ENCODE measurements around the gene CNNM2.

CNNM2 gene

DNA sequence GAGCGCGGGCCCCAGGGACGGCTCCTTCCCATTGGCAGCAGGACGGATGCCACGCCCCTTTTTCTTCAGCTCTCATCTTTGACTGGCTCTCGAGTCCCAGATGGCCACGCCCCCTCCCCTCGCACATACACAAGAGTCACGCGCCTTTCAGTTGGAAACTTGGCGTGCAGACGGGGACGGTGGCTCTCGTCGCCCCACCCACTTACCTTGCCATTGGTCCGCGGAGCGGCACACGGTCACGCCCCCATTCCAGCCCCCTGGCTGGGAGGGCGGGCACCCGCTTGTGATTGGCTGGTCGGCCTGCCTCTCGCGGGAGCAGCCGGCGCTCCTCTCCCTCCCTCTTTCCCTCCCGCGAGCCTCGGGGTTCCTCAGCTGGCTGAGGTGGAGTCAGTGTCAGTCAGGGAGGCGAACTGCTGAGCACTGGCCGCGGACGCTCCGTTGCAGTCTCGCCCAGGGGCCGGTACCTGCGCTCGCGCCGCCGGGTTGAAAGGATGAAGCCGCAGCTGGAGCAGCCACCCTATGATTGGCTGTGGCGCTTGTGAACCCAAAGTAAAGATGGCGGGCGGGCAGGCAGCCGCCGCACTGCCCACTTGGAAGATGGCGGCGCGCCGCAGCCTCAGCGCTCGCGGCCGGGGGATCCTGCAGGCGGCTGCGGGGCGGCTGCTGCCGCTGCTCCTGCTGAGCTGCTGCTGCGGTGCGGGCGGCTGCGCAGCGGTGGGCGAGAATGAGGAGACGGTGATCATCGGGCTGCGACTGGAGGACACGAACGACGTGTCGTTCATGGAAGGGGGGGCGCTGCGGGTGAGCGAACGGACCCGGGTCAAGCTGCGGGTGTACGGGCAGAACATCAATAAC, at the start of gene CNNM2:
Gene CNNM2, plus strand, starts transcription at position 333 of the 855 bp plus-strand sequence. Its CDS starts 187 bp downstream, at position 520.
- DNase-seq, result peak; percentile 100

DNA sequence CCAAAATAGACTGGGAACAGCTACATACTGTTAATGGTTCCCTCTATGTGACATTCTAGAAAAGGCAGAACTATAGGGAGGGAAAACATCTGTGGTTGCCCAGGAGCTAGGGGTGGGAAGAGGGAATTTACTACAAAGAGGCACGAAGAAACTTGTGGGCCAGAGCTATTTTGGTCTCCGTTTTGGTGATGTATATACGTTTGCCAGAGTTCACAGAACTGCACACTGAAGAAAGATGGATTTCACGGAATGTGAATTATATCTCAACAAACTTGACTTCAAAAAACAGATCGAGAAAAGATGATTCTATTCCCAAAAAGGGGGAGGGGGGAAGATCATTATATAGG, 49.2 kb upstream of the CNNM2 start:
- DNase-seq, result no peak

DNA sequence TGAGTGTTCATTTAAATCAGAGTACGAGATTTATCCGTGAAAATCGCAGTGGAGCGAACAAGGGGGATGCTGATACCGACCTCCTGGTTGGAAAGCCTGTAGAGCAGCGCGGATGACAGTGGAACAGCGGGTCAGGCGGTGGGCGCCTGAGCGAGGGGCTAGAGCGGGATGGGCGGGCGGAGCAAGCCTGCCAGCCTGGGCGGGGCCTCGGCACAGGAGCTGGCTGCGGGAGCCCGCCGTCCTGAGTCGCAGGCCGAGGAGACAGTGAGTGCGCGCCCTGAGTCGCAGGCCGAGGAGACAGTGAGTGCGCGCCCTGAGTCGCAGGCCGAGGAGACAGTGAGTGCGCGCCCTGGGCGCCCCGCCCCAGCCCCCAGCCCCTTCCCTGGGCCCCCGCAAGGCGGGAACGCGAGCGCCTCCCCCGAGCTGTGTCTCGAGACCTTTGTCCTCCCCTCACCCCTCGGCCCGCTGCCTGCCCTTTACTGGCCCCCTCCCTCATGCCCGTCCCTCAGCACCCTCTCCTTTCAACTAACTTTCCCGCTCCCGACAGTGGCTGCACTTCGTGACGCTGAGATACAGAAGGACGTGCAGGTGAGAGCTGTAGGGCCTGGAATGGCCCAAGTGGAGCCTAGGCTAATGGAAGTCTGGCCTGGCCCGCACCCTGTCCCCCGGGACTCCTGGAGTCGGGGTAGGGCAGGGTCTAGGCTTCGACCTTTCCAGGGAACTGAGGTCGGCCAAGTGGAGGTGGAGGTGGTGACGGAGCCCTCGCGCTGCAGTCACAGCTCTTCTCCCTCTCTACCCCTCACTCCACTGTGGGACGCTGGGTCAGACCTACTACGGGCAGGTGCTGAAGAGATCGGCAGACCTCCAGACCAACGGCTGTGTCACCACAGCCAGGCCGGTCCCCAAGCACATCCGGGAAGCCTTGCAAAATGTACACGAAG, 48.6 kb upstream of the CNNM2 start, which contains the start of gene AS3MT:
Gene AS3MT, plus strand, starts transcription at position 213 of the 941 bp plus-strand sequence. Its CDS starts 123 bp downstream, at position 336.
- no peak for DNase-seq

DNA sequence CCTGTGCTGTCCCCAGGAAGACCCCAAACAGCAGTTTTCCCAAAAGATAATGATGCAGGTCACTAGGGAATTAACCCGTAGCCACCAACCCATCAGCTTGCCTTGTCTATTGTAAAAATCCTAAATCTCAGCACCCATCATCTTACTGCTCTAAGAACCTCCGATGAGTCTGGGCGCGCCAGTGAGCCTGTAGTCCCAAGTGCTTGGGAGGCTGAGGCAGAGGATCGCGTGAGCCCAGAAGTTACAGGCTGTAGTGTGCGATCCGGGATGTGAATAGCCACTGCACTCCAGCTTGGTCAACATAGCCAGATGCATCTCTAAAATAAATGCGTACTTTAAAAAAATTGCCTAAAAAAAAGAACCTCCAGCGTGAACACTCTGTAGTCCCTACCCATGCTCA, 47.9 kb upstream of the CNNM2 start:
- no peak for DNase-seq

DNA sequence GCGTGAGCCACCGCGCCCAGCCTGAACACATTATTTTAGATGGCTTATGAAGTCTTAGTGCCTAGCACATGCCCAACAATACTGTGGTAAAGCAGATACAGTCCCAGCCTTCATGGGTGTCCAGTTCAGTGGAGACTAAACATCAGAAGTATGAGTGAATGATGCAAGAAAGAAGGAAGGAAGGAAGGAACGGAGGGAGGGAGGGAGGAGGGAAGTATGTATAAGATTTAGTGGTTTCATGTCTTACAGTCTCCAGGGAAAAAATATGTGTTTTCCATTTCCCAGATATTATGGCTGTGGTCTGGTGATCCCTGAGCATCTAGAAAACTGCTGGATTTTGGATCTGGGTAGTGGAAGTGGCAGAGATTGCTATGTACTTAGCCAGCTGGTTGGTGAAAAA, 45.9 kb upstream of the CNNM2 start:
- no peak for DNase-seq

DNA sequence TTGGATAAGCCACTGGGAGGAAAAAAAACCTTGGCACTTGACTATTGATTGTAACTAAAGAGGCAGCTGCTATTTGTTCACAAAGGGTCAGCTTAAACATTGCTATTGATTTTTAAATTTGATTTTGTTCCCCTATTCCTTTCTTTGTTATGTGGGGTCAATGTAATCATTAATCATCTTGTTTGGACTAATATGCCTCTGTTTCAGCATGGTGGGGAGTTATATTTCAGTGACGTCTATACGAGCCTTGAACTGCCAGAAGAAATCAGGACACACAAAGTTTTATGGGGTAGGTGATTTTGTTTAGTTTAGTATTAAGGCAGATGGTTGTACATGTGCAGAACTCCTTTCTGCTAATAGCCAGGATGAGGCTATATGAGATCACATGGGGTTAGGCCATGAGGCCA, 41.3 kb upstream of the CNNM2 start:
- no peak for DNase-seq

DNA sequence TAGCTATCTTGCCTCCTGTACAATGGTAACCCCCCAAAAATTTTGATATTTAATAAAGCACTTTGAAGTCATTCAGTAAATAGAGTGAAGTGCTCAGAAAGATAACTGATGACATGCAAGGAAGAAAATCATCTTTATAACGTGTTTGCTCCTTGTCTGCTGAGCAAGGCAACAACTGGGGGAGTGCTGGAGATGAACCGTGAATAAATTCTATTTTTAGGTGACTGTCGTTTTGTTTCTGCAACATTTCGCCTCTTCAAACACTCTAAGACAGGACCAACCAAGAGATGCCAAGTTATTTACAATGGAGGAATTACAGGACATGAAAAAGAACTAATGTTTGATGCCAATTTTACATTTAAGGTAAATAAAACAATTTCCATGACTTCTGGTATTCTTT, 39.5 kb upstream of the CNNM2 start:
- no peak for DNase-seq

DNA sequence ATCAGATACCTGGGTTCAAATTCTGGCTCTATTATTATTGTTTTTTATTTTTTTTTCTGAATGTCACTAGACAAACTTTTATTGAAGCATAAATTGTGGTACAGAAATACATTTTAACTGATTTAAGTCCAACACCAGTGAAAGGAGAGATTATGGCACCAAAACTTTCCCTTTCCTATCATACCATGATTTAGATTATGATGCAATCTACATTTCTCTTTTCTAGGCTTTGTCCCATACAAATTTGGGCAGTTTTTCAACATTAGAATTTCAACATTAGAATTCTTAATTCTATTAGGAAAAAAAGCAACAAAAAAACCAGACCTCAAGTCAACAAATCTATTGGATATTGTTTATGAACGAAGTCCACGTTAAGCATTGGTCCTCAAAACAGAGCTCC, 37.8 kb upstream of the CNNM2 start:
- no peak for DNase-seq

DNA sequence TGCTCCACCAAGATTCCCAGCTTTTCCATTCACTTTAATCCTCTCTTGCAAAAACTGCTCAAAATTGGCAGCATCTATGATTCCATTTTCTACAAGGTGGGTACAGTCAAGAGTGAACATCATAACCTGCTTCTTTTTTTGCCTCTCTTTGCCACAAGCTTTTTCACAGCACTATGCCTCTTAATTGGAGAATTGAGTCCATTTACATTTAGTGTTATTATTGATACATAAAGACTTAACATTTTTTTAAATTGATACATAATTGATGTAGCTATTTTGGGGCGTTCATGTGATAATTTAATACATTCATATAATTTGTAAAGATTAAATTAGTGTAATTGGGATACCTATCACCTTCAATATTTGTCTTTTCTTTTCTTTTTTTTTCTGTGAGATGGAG, 30.0 kb upstream of the CNNM2 start:
- DNase-seq, result no peak

DNA sequence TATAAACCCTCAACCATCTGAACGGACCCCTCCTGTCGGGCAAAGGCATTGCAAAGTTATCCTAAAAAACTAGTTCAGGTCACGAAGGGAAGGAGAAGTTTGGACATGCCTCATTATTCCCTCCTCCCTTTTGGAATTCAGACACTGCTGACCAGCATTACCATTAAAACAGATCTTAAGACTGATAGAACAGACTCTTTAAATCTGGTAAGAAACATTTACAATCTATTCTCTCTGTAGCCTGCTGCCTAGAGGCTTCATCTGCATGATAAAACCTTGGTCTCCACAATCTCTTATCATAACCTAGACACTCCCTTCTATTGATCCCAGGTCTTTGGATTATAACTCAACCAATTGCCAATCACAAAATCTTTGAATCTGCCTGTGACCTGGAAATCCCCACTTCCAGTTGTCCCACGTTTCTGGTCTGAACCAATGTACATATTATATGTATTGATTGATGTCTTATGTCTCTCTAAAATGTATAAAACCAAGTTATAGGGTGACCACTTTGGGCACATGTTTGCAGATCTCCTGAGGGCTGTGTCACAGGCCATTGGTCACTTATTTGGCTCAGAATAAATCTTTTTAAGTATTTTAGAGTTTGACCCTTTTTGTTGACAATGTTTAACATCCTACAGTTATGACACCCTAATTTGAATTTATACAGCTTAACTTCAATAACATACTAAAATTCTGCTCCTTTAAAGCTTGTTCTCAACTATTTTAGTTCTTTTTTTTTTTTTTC, 23.5 kb upstream of the CNNM2 start:
- DNase-seq, result no peak

DNA sequence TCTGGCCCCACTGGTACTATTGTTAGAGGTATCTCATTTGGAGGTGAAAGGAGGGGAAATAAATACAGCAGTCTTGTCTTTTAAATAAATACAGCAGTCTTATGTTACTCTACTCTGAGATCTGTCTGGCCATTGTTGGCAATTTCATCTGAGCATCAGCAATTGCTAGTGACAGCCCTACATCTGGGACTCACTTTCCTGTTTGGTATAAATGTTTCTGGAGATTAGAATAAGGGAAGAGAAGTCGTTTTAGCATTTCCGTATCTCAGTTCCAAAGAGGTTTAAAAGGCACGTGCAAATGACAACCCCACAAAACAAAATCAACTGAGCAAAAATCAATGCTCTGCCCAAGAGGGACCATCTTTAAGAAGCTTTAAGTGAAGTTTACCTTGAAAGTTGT, 18.1 kb upstream of the CNNM2 start:
- no peak for DNase-seq

DNA sequence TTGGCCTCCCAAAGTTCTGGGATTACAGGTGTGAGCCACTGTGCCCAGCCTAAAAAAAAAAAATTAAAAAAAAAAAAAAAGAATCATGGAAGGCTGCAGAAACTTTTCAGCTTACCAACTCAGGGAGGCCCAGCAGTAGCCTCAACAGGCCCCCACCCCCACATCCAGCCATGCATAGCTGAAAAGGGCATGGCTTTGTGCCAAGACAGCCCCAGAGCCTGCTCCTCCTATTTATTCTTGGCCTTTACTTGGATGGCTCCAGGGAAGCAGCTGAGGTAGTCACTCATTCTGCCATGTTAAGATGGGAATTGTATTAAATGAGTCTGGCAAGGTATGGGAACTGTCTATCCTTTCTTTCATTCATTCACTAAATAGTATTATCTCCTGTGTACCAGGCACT, 13.7 kb upstream of the CNNM2 start:
- no peak for DNase-seq

DNA sequence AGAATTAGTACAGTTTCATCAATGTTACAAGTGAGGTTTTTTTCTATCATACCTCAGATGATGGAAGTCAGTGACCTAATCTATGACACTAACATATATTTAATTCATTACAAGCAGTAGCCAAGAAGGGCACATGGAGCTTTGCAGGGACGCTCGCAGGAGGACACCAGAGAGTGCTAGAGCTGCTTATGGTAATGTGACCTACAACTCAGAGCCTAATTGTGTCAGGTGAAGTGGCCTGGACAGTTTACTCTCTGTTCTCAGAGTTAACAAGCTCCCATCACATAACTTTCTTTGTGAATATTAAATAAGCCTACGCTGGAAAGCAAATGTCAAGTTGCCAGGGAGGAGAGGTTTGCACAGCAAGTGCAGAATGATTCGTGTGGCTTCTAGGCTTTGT, 11.6 kb upstream of the CNNM2 start:
- no peak for DNase-seq

DNA sequence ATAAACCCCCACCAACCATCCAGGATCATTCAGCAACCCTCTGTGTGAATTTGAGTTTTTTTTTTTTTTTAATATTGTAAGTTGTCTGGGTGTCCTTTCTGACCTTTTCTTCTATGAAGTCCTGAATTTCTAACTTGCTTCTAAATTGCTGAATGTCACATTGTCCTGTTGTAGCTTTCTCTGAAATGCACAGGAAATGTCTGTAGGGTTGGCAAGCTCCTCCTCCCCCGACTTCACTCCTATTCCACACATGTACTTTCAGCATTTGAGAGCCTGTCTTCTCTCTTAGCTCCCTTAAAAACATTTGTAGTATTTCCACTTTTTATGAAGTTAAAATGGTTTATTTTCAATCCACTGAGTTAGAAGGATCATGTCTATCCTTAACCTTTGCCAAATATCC, 3.3 kb upstream of the CNNM2 start:
- no peak for DNase-seq

DNA sequence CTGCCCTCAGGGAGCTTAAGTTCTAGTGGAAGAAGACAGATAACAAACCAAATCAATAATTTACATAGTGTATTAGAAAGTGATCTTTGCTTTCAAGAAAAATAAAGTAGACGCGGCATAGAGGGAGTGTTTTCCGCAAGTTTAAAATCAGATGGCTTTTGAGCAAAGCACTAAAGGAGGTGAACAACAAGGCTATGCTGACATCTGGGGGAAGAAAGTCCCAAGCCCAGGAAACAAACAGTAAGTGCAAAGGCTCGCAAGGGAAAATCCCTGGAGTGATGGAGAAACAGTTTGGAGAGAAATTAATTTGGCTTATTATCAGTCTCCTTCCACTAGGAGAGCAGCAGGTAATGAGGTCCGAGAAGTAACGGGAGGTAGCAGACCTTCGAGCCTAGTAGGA, 1.9 kb upstream of the CNNM2 start:
- no peak for DNase-seq

DNA sequence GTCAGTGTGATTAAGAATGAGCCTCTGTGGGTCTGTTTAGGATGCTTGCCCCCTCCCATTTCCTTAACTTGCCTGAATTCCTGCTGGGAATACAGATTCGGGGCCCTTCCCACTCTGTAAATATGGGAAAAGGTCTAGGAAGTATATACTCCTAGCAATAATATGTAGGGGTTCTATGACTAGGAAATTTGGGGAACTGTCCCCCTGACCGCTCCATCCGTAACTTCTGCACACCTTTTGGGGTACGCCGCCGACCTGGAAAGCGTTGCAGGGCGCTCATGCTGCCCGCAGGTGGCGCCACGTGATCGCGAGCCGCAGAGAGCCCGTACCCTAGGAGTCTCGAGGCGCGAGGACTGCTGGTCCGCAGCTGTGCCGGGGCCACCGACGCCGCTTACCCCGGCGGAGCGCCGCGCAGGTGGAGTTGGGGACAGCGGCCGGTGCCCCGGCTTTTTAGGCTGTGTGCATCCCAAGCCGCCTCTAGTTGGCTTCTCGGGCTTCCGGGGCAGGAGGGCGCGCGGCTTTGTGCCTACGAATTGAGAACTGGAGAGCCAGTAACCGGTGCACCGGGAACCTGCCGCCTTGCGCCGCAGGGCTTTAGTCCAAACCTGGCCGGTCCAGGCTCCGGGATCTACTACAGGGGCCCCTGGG, 656 bp upstream of the CNNM2 start:
- DNase-seq, result peak; percentile 84

DNA sequence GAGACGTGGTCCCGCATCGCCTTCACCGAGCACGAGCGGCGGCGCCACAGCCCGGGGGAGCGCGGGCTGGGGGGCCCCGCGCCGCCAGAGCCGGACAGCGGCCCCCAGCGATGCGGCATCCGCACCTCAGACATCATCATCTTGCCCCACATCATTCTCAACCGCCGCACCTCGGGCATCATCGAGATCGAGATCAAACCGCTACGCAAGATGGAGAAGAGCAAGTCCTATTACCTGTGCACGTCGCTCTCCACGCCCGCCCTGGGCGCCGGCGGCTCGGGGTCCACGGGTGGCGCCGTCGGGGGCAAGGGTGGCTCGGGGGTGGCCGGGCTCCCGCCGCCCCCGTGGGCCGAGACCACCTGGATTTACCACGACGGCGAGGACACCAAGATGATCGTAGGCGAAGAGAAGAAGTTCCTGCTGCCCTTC, 737 bp downstream of the CNNM2 start:
- DNase-seq, result peak; percentile 42

DNA sequence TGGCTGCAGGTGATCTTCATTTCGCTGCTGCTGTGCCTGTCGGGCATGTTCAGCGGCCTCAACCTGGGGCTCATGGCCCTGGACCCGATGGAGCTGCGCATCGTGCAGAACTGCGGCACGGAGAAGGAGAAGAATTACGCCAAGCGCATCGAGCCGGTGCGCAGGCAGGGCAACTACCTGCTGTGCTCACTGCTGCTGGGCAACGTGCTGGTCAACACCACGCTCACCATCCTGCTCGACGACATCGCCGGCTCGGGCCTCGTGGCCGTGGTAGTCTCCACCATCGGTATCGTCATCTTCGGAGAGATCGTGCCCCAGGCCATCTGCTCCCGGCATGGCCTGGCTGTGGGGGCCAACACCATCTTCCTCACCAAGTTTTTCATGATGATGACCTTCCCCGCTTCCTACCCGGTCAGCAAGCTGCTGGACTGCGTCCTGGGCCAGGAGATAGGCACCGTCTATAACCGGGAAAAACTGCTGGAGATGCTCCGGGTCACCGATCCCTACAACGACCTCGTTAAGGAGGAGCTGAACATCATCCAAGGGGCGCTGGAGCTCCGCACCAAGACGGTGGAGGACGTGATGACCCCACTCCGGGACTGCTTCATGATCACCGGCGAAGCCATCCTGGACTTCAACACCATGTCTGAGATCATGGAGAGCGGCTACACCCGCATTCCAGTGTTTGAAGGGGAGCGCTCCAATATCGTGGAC, 1.3 kb downstream of the CNNM2 start:
- peak; percentile 10 for DNase-seq

DNA sequence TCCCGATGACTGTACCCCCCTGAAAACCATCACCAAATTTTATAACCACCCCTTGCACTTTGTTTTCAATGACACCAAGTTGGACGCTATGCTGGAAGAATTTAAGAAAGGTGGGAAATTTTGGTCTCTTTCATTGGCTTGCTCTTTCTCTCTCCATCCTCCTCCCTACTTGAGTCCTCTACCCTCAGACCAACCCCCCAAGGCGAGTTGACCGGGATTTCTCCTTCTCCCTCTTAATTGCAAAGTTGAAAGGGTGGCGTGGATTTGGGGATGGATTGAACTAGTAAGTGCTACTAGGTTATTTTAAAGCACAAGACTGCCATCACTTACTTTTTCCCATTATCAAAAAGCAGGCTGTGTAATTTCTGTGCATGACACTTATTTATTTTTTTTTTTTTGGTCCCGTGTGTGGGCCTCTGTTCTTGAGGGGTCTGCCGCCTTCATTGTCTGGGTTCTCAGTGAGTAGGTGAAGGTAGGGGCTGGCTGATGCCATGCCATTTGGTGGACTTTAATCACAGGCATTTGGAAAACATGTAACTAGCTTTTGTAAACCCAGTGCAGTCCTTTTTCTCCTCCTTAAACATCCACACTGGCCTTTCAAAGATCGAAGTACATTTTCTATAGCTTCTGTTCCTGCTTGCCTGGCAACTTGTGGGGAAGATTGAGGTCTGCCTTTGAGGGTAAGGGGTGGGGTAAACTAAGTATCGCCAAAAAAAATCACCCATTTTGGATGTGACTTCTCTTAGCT, 2.1 kb downstream of the CNNM2 start:
- DNase-seq, result no peak

DNA sequence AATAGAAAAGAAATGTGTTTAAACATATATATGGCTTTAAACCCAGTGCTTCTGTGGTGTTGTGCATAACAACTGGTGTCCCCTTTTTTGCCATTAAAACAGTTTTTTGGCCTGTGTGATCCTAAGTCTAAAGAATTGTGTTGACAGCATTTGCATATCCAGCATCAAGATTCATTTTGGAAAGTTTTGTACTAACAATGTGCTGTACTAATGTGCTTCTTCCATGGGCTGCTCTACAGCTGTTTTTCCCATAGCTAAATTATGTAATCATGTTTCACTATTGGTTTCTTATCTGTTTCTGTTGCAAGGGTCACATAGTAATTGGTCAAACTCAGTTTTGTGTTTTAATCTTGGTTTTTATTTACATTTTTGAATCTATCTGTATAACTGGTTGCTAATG, 5.5 kb downstream of the CNNM2 start:
- DNase-seq, result no peak

DNA sequence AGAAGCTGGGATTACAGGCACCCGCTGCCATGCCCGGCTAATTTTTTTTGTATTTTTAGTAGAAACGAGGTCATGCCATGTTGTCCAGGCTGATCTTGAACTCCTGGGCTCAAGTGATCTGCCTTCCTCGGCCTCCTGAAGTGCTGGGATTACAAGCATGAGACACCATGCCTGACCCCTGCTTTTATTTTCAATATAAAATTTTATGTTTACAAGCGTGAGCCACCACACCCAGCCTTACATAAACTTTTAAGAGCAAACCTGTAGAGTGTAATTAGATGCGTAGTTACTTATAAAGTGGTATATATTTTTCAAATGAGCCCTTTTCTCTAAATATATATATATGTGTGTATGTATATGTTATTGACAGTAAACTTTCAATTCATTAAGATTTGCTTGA, 8.7 kb downstream of the CNNM2 start:
- DNase-seq, result no peak

All from CD4-positive, alpha-beta T cell treated with Interleukin-6 for 4 hours (primary cell).